Measurements from ENCODE around the gene MACO1. TPM values are rescaled to one million over a fixed set of nuclear protein-coding genes. Genes with fewer than 3 reads are reported as not detected.

Gene MACO1
- total RNA-seq, 6 donors from 2014 or later: 12.6 to 27.2 (median 16.9) TPM

GRCh38 chr1:25524568-25525360 lies 94.1 kb downstream of the MACO1 start:
- no peak overlapping the region for H3K4me3 ChIP-seq
- DNase-seq: no peak
- no peaks in the 10 kb centered on the region for H3K36me3 ChIP-seq
- H3K27ac ChIP-seq: no peak overlapping the region
- no peaks in the 10 kb centered on the region for H3K27me3 ChIP-seq
- no peaks in the 10 kb centered on the region for H3K4me1 ChIP-seq
- TF ChIP-seq EP300 (IDR thresholded peaks at IDR 0.05) (no peak), POLR2A (IDR thresholded peaks at IDR 0.05) (no peak), POLR2AphosphoS5 (IDR thresholded peaks at IDR 0.05) (no peak), CTCF (IDR thresholded peaks at IDR 0.05) (no peak)
- 80% methylated on average over 13 to 15 of the region's 15 CpGs for WGBS, 2 donors
- no peak for ATAC-seq (ENCODE audit: low FRiP score in 2 of 2)
- H3K9me3 ChIP-seq: no peaks in the 10 kb centered on the region

DNA sequence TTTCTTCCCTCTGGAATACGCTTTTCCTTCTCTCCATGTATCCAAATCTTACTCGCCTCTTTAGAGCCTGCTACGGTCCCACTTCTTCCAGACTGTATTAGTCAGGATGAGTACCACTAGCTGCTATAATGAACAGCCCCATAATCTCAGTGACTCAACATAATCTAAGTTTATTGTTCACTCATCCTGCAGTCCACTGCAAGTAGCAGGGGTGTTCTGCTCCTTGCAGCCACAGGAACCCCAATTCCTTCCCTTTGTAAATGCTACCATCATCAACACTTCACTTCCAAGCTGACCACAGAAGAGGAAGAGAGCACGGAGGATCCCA lies 94.6 kb downstream of the MACO1 start:
- no peaks in the 10 kb centered on the region for H3K27me3 ChIP-seq
- WGBS, 2 donors: 88% methylated on average over 4 of the region's 4 CpGs
- no peaks in the 10 kb centered on the region for H3K4me1 ChIP-seq
- no peak for ATAC-seq (ENCODE audit: low FRiP score in 2 of 2)
- no peaks in the 10 kb centered on the region for H3K36me3 ChIP-seq
- H3K27ac ChIP-seq: no peak overlapping the region
- H3K9me3 ChIP-seq: no peaks in the 10 kb centered on the region
- H3K4me3 ChIP-seq: no peak overlapping the region
- TF ChIP-seq POLR2AphosphoS5 (IDR thresholded peaks at IDR 0.05): no peak
- TF ChIP-seq EP300 (IDR thresholded peaks at IDR 0.05): no peak
- TF ChIP-seq CTCF (IDR thresholded peaks at IDR 0.05): no peak
- TF ChIP-seq POLR2A (IDR thresholded peaks at IDR 0.05): no peak
- DNase-seq: no peak

DNA sequence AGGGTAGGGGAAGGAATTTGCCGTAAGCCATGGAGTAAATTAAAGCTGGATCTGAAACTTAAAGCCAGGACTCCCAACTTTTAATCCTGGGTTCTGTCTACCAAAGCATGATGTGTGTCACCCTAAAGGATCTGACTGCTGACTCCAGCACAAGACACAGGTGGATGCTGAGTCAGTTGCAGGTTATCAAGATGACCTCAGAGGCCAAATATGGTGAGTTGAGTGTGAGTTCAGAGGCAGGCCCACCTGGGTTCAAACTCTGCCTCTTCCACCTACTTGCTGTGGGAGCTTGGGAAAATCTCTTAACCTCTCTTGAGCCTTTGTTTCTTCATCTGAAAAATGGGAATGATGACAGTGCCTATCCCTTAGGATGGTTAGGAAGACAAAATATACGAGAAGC lies 96.1 kb downstream of the MACO1 start:
- no peak for ATAC-seq (ENCODE audit: low FRiP score in 2 of 2)
- Histone ChIP-seq H3K27me3 (no peaks in the 10 kb centered on the region), H3K27ac (no peak overlapping the region), H3K4me3 (no peak overlapping the region), H3K4me1 (no peaks in the 10 kb centered on the region), H3K36me3 (no peaks in the 10 kb centered on the region), H3K9me3 (no peaks in the 10 kb centered on the region)
- no peak for TF ChIP-seq POLR2AphosphoS5 (IDR thresholded peaks at IDR 0.05)
- no peak for TF ChIP-seq POLR2A (IDR thresholded peaks at IDR 0.05)
- no peak for TF ChIP-seq EP300 (IDR thresholded peaks at IDR 0.05)
- WGBS, 2 donors: 87 to 97% methylated on average over 2 of the region's 2 CpGs
- no peak for DNase-seq

- no peak for TF ChIP-seq POLR2A (IDR thresholded peaks at IDR 0.05)
- TF ChIP-seq EP300 (IDR thresholded peaks at IDR 0.05): no peak
- TF ChIP-seq POLR2AphosphoS5 (IDR thresholded peaks at IDR 0.05): no peak
- TF ChIP-seq CTCF (IDR thresholded peaks at IDR 0.05): no peak
- Histone ChIP-seq H3K36me3 (no peaks in the 10 kb centered on the region), H3K9me3 (no peaks in the 10 kb centered on the region), H3K4me3 (no peak overlapping the region), H3K4me1 (no peaks in the 10 kb centered on the region), H3K27ac (no peak overlapping the region), H3K27me3 (no peaks in the 10 kb centered on the region)
- DNase-seq (no peak), ATAC-seq (ENCODE audit: low FRiP score in 2 of 2) (no peak)
- 81 to 84% methylated on average over 12 of the region's 12 CpGs for WGBS, 2 donors
Measured at GRCh38 chr1:25527226-25527846, 96.6 kb downstream of the MACO1 start.

GRCh38 chr1:25527946-25528595 lies 97.4 kb downstream of the MACO1 start:
- H3K4me1 ChIP-seq: no peaks in the 10 kb centered on the region
- no peak for TF ChIP-seq CTCF (IDR thresholded peaks at IDR 0.05)
- no peak for TF ChIP-seq POLR2A (IDR thresholded peaks at IDR 0.05)
- TF ChIP-seq POLR2AphosphoS5 (IDR thresholded peaks at IDR 0.05): no peak
- TF ChIP-seq EP300 (IDR thresholded peaks at IDR 0.05): no peak
- H3K36me3 ChIP-seq: no peaks in the 10 kb centered on the region
- DNase-seq (peak in 1 of 2 donors; percentile 61), ATAC-seq (ENCODE audit: low FRiP score in 2 of 2) (no peak)
- no peak overlapping the region for H3K27ac ChIP-seq
- H3K4me3 ChIP-seq: no peak overlapping the region
- WGBS, 2 donors: 89 to 91% methylated on average over 21 of the region's 21 CpGs
- no peaks in the 10 kb centered on the region for H3K27me3 ChIP-seq
- H3K9me3 ChIP-seq: no peaks in the 10 kb centered on the region

Data from upper lobe of left lung (tissue), 6 donors.